Immature natural killer cell (primary cell): ENCODE data around the gene KMT2D. TPM values are rescaled to one million over a fixed set of nuclear protein-coding genes. Genes with fewer than 3 reads are reported as not detected.

Source experiments
- polyA plus RNA-seq, 3 donors: library from polyadenylated mRNA; unstranded; fragments of 300-500 nt; fragmentation: Illumina TruSeq; gene quantifications; one replicate each; pipeline ENCODE4 v1.2.3, GENCODE V29; 2021

Gene KMT2D
- polyA plus RNA-seq, 3 donors from 2014 or later: 1.1 to 29.6 (median 3.8) TPM

Other genes starting within 250 kb of the KMT2D start
- 1 to 10 TPM in 2 of 3 donors, under 1 TPM in 1; 0.66 to 2.1 (median 1.4) TPM for gene CACNB3, start 242.3 kb downstream of the KMT2D start, polyA plus RNA-seq
- 10 to 100 TPM; 27.7 to 76.6 (median 37.7) TPM for gene DDX23, start 208.6 kb downstream of the KMT2D start, polyA plus RNA-seq
- 1 to 10 TPM in 1 of 3 donors, under 1 TPM in 1, not detected in 1; 0.63 to 1.7 TPM for gene RND1, start 194.9 kb downstream of the KMT2D start, polyA plus RNA-seq
- gene FKBP11, start 135.3 kb downstream of the KMT2D start, polyA plus RNA-seq: 100 to 1,000 TPM; 195 to 241 (median 226) TPM
- 10 to 100 TPM; 31.2 to 40.7 (median 37.2) TPM for gene ARF3, start 103.3 kb downstream of the KMT2D start, polyA plus RNA-seq
- under 1 TPM in 2 of 3 donors, not detected in 1; 0.45 to 0.68 TPM for gene WNT10B, start 89.1 kb downstream of the KMT2D start, polyA plus RNA-seq
- gene WNT1, start 82.5 kb downstream of the KMT2D start, polyA plus RNA-seq: 1 to 10 TPM in 1 of 3 donors, under 1 TPM in 1, not detected in 1; 0.86 to 1.2 TPM
- gene DDN, start 61.4 kb downstream of the KMT2D start, polyA plus RNA-seq: not detected
- gene PRKAG1, start 42.0 kb downstream of the KMT2D start, polyA plus RNA-seq: 10 to 100 TPM; 58.5 to 75.3 (median 69.1) TPM
- 10 to 100 TPM; 11.0 to 22.5 (median 16.5) TPM for gene RHEBL1, start 9.2 kb upstream of the KMT2D start, polyA plus RNA-seq
- not detected for gene DHH, start 34.0 kb upstream of the KMT2D start, polyA plus RNA-seq
- gene LMBR1L, start 50.1 kb upstream of the KMT2D start, polyA plus RNA-seq: 10 to 100 TPM; 15.9 to 46.0 (median 39.6) TPM
- 100 to 1,000 TPM; 477 to 869 (median 576) TPM for gene TUBA1B, start 70.6 kb upstream of the KMT2D start, polyA plus RNA-seq
- gene TUBA1A, start 128.3 kb upstream of the KMT2D start, polyA plus RNA-seq: 100 to 1,000 TPM; 157 to 209 (median 206) TPM
- gene TUBA1C, start 204.3 kb upstream of the KMT2D start, polyA plus RNA-seq: 10 to 100 TPM; 27.8 to 45.8 (median 42.1) TPM
- gene PRPH, start 234.4 kb upstream of the KMT2D start, polyA plus RNA-seq: not detected